ENCODE data around the gene C10orf90.

- TF ChIP-seq CTCF (conservative IDR thresholded peaks at IDR 0.05; ENCODE audit: low read depth, low read length) = no peak
- no peak for TF ChIP-seq EZH2 (IDR thresholded peaks at IDR 0.05; ENCODE audit: low read length, unreplicated experiment)
Observed at GRCh38 chr10:126616737-126617136, 53.8 kb downstream of the C10orf90 start.
